Transverse colon (tissue), 3 donors: Measurements from ENCODE around the gene NDUFC2.
A peak's percentile ranks its signal among the peaks of the same experiment; 100 is the strongest.

Experiments used
- CTCF ChIP-seq, 5 experiments: fragments of 200-600 bp in 3 of 5; fragments of 450-650 bp in 2 of 5; sonication (generic) in 3 of 5; IDR thresholded peaks; 1 replicate in 2 of 5; 2 replicates in 3 of 5; pipeline ENCODE4 v1.5.1; 2016 to 2017; ENCODE audit warnings: antibody characterized with exemption in 5 of 5, inconsistent platforms in 3 of 5, mild to moderate bottlenecking in 2 of 5, moderate library complexity in 1 of 5
- EP300 ChIP-seq: sonication (generic); formaldehyde crosslinking; IDR thresholded peaks from one replicate; pipeline ENCODE4 v1.6.1; 2017; ENCODE audit warnings: antibody characterized with exemption, low read depth

- TF ChIP-seq CTCF (IDR thresholded peaks at IDR 0.05) (peak in 1 of 5 experiments; percentile 9), EP300 (no peak)
Measured at GRCh38 chr11:78040691-78041379, 38.8 kb downstream of the NDUFC2 start.
